RPMI8226 (cell line): ENCODE data around the gene TMEM87A.

Experiments used
- DNase-seq: peaks from one replicate; pipeline ENCODE4 v3.0.0-alpha.2; 2015

TMEM87A gene

GRCh38 chr15:42201801-42202200, 71.4 kb downstream of the TMEM87A start:
- DNase-seq, result no peak

DNA sequence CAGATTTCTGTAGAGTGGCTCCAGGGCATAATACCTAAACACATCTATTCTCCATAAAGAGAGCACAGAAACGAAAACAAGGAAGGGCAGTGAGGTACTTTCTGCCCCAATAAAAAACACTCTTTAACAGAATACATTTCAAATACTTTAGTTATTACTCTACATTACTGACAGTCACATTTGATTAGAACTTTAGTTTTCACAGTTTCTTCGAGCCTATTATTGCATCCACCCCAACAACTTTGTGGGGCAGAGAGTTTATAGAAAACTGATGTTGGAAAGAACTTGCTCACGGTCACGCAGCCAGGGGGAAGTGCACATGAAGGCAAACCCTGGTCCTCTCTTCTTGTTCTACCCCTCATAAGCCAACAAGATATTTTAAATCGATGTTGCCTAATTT, 74.1 kb downstream of the TMEM87A start:
- DNase-seq, result no peak

DNA sequence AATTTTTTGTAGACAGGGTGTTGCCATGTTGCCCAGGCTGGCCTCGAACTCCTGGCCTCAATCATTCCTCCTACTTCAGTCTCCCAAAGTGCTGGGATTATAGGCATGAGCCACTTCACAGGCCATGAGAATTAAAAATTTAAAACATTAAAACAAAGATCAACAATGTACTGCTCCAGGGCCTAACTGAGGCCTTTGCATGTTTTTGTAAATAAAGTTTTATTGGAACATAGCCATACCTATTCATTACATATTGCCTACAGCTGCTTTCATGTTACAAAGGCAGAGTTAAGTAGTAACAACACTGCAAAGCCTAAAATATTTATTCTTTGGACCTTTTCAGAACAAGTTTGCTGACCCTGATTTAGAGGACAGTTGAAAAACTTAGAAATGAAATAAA, 74.7 kb downstream of the TMEM87A start:
- no peak for DNase-seq

GRCh38 chr15:42194513-42194912, 78.7 kb downstream of the TMEM87A start:
- DNase-seq, result no peak

GRCh38 chr15:42193383-42193782, 79.8 kb downstream of the TMEM87A start:
- DNase-seq, result no peak

DNA sequence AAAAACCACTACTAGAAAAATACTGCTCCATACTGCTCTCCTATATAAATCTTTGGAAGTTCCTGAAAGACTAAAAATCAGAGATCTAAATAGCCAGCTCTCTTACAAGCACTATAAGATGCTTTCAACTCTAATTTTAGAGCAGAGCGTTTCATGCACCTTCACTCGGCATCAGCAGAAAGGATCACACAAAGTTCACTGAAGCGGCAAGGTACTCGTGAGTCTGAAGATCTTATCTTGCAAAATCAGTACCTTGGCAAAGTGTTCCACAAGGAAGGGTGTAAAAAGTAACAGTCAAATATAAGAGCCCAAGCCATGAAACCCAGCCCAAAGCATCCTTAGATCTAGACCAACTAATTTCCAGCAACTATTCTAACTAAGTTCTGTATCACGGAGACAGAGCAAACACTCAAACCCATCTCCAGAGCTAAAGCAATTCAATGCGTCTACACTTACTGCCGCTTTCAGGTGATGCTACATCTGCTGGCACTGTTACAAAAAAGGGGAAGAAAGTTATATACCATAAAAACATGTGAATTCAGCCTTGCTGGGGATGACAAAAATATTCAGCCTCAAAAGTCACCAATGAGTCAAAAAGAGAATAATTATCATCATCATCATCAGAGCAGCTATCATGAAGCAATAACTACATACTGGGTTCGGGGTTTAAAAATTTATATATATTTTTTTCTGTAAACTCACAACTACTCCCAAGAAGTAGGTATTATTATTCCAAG, 81.5 kb downstream of the TMEM87A start:
- no peak for DNase-seq

DNA sequence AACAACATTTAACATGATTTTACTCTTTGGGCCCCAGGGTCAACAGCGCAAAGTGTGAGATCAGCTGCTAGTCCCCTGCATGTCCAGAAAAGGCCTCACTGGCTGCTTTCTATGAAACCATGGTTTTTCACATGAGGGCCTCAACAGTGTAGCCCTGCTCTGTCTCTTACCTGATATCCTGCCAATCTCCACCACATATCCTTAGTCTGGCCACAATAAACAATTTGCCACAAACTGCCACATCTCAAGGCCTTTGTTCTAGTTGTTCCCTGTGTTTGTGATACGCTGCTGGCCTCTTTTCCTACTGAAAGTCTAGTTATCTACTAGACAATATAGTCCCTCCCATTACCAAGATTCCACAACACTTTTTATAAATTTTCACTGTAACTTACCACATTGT, 82.9 kb downstream of the TMEM87A start:
- no peak for DNase-seq

DNA sequence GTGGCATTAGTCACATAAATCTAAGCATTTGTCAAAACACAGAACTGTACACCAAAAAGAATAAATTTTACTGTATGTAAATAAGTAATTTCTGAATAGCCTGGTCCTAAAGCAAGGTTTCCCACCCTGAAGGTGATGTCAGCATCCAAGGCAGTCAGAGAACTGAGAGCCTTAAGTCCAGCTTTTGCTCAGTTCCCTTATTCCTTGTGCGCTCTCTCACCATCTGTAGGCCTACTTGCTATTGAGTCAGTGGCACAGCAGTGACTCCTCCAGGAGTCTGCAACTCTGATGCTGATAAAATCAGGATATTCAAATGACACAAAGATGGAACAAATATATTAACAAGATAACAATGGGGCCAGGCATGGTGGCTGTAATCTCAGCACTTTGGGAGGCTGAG, 87.4 kb downstream of the TMEM87A start:
- no peak for DNase-seq

DNA sequence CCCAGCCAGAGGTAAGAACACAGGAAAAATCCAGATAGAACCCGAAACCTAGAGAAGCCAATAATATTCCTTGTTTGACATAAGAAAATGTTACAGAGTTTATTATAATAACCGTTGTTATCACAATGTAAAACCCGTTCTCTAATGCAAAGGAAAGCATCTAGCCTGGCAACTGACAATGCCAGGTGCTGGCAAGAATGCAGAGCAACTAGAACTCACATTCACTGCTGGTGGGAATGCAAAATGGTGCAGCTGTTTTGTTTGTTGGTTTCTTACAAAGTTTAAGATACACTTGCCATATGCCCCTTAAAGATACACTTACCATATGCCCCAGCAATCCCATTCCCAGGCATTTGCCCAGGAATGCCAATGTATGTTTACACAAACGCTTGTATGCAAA, 88.5 kb downstream of the TMEM87A start:
- DNase-seq, result no peak

DNA sequence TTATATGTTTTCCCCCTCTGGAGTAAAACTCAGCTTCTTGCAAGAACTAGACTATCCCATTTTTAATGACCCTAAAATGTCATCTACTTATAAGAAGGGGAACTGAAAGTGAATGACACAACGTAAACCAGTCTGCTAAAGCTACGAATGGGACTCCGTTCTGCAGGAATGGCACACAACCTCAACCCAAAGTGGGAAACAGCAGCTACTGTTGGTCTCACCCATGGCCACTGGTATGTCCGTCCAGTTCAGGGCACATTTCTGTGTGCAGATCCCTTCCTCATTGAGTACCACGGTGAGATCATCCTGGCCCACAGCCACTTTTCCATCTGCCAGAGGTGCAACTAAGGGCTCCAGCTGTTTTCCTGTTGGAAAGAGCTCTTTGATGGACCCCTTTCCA, 88.9 kb downstream of the TMEM87A start:
- peak; percentile 45 for DNase-seq

GRCh38 chr15:42182961-42183360, 90.3 kb downstream of the TMEM87A start:
- DNase-seq, result no peak

- no peak for DNase-seq
Measured at GRCh38 chr15:42182328-42182886, 90.8 kb downstream of the TMEM87A start.

GRCh38 chr15:42178056-42178455, 95.2 kb downstream of the TMEM87A start:
- no peak for DNase-seq

- DNase-seq, result no peak
Measured at GRCh38 chr15:42175671-42176070, 97.6 kb downstream of the TMEM87A start.

- DNase-seq, result no peak
Measured at GRCh38 chr15:42172475-42172874, 100.8 kb downstream of the TMEM87A start.

- DNase-seq, result no peak
Measured at GRCh38 chr15:42171795-42172194, 101.4 kb downstream of the TMEM87A start.

GRCh38 chr15:42171122-42171521, 102.1 kb downstream of the TMEM87A start:
- DNase-seq, result no peak

DNA sequence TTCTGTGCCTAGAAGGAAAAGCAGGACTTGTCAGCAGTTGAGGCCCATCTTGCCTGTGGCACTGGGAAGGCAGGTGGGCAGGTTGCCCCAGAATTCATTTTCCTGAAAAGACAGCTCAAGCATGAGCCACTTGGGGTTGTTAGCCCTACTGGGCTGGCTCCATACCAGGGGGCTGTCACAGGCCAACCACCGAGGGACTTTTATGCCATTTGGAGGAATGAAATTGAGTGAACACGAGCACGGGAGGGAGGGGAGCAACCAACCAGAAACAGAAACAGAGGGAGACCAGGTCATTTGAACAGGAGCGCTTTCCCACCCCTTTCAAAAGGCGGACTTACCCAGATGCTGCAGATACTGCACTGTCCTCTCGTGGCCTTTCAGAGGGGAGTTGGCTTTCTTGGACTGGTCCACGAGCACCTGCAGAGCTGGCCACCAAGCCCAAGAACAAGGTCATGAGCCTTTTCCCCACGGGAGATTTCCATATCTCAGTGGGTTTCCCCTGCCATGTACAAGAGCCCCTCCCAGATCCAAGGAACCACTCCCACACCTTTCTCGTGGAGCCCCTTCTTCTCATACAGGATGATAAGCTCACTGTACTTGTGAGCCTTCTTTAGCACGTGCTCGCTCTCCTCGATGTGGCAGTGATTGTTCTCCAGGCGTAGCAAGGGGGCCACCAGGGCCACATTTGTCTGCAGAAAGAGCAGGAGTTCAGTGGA, 106.8 kb downstream of the TMEM87A start:
- DNase-seq, result no peak

GRCh38 chr15:42165106-42165505, 108.1 kb downstream of the TMEM87A start:
- no peak for DNase-seq

DNA sequence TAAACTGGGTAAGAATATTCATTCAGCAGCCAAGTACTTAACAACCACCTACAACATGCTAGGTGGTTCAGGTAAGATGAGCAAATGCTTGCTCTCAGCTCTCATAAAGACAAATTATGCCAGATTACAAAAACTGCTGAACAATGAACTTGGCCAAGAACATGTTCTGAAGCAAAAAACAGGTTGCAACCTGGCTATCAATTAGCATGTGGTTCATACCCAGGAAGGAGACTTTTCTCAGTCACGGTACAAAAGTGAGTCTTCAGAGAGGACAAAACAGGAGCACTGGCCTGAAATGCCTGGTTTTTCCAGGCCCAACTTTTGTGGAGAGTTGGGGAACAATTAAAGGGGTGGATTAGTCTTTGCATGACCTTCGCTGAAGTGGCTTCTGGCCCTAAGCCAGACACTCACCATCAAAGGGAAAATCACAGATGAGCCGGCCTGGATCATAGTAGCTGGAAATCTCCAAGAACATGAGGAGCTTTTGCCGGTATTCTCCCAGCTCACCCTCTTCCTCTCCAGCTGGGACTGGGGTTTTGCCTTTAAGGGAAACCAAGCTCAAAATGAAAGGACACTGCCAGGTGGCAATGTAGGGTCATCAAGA, 109.2 kb downstream of the TMEM87A start:
- no peak for DNase-seq

- no peak for DNase-seq
Measured at GRCh38 chr15:42163291-42163690, 109.9 kb downstream of the TMEM87A start.
